Upper lobe of right lung (tissue), 1 donor: ENCODE data around the gene DBR1. TPM values are rescaled to one million over a fixed set of nuclear protein-coding genes. Genes with fewer than 3 reads are reported as not detected.

Experiments
- ATAC-seq: fragments of 200-7000 bp; cut with Tn5 transposase; one replicate; pipeline ENCODE4 v1.9.1; 2020; ENCODE audit warnings: mild to moderate bottlenecking, moderate library complexity
- DNase-seq: peaks from one replicate; pipeline ENCODE4 v3.0.0-alpha.2; 2020
- H3K27ac ChIP-seq: fragments of 200-600 bp; one replicate; pipeline ENCODE4 v1.8.0; 2022
- H3K27me3 ChIP-seq: fragments of 200-600 bp; one replicate; pipeline ENCODE4 v1.8.0; 2022; ENCODE audit warnings: mild to moderate bottlenecking
- H3K36me3 ChIP-seq: fragments of 200-600 bp; one replicate; pipeline ENCODE4 v1.8.0; 2022
- H3K4me1 ChIP-seq: fragments of 200-600 bp; one replicate; pipeline ENCODE4 v1.8.0; 2022
- H3K4me3 ChIP-seq: fragments of 200-600 bp; one replicate; pipeline ENCODE4 v1.8.0; 2022; ENCODE audit warnings: mild to moderate bottlenecking
- H3K9me3 ChIP-seq: fragments of 200-600 bp; one replicate; pipeline ENCODE4 v1.8.0; 2022
- CTCF ChIP-seq: fragments of 200-600 bp; IDR thresholded peaks from one replicate; pipeline ENCODE4 v1.8.0; 2022; ENCODE audit warnings: antibody characterized with exemption
- intact Hi-C: fragments of 100-400 bp; cut with DNase I; formaldehyde crosslinking; loops from one replicate; pipeline ENCODE4 v1.11.0; 2022
- total RNA-seq: library from RNA; stranded (reverse); fragmentation: NEBNext Ultra II Directional; extraction: Animal tissue kit (Norgen Biotek cat#: 25700); gene quantifications from one replicate; pipeline ENCODE4 v1.2.1, GENCODE V29; 2021
- donor health status: DM: no; HTN: yes; CAD: no; lungs with severe emphysema.

DBR1 gene
- total RNA-seq, 1 donor from 2014 or later = 14.8 TPM

- intact Hi-C loops = no loop called here
- H3K27me3 ChIP-seq = peaks cover 4% of the 10 kb centered on the region
- no peak for TF ChIP-seq CTCF
- peaks cover 24% of the 10 kb centered on the region for H3K4me1 ChIP-seq
- H3K9me3 ChIP-seq = no peaks in the 10 kb centered on the region
- H3K27ac ChIP-seq = no peak overlapping the region
- H3K4me3 ChIP-seq = peak overlapping the region; percentile 97
- no peak for DNase-seq
- H3K36me3 ChIP-seq = peaks cover 6% of the 10 kb centered on the region
- ATAC-seq = peak; percentile 11
Measured at GRCh38 chr3:138186221-138186620, 11.5 kb upstream of the DBR1 start.

GRCh38 chr3:138184994-138185393 is 10.3 kb upstream of the DBR1 start:
- Histone ChIP-seq H3K36me3 (no peaks in the 10 kb centered on the region), H3K27ac (no peak overlapping the region), H3K9me3 (no peaks in the 10 kb centered on the region), H3K4me1 (peaks cover 24% of the 10 kb centered on the region), H3K4me3 (no peak overlapping the region), H3K27me3 (peaks cover 4% of the 10 kb centered on the region)
- DNase-seq = no peak
- no peak for ATAC-seq
- no peak for TF ChIP-seq CTCF
- intact Hi-C loops = no loop called here

GRCh38 chr3:138180375-138181029 is 5.8 kb upstream of the DBR1 start:
- H3K9me3 ChIP-seq = no peaks in the 10 kb centered on the region
- H3K27me3 ChIP-seq = peaks cover 4% of the 10 kb centered on the region
- no peak overlapping the region for H3K4me3 ChIP-seq
- TF ChIP-seq CTCF = peak; percentile 32
- no peaks in the 10 kb centered on the region for H3K4me1 ChIP-seq
- DNase-seq (no peak), ATAC-seq (peak; percentile 74)
- no peaks in the 10 kb centered on the region for H3K36me3 ChIP-seq
- intact Hi-C loops = no loop called here
- H3K27ac ChIP-seq = no peak overlapping the region

- Histone ChIP-seq H3K27ac (peak overlapping the region; percentile 83), H3K4me1 (peaks cover 7% of the 10 kb centered on the region), H3K36me3 (peaks cover 37% of the 10 kb centered on the region), H3K4me3 (peak overlapping the region; percentile 73), H3K9me3 (no peaks in the 10 kb centered on the region), H3K27me3 (no peaks in the 10 kb centered on the region)
- no peak for TF ChIP-seq CTCF
- intact Hi-C loops = no loop called here
- ATAC-seq (no peak), DNase-seq (no peak)
Measured at GRCh38 chr3:138173769-138174420, 826 bp downstream of the DBR1 start.

- H3K4me1 ChIP-seq = peaks cover 7% of the 10 kb centered on the region
- intact Hi-C loops = no loop called here
- peaks cover 50% of the 10 kb centered on the region for H3K36me3 ChIP-seq
- no peak overlapping the region for H3K27ac ChIP-seq
- H3K4me3 ChIP-seq = no peak overlapping the region
- DNase-seq = no peak
- H3K9me3 ChIP-seq = no peaks in the 10 kb centered on the region
- no peak for ATAC-seq
- TF ChIP-seq CTCF = no peak
- no peaks in the 10 kb centered on the region for H3K27me3 ChIP-seq
Measured at GRCh38 chr3:138172625-138173024, 2.1 kb downstream of the DBR1 start.
